DMS53 (cell line): Measurements from ENCODE around the gene ACOX3.
"Not testable (repeated sequence)": the region's sequence is repeated elsewhere in the genome, so short reads cannot be mapped to it uniquely, and the experiment has no call there.

Source experiments
- DNase-seq: peaks from one replicate; lab custom pipeline; 2025; lab: John Stamatoyannopoulos, UW

The ACOX3 gene

GRCh38 chr4:8440492-8441311, at the start of gene ACOX3, which contains the start of gene TRMT44:
TSS of gene ACOX3 (minus strand) at chr4:8440723. CDS start at chr4:8416521, 24,202 bp downstream.
TSS of gene TRMT44 (plus strand) at chr4:8440777. CDS start at chr4:8440823, 46 bp downstream.
- peak; percentile 96 for DNase-seq

- no peak for DNase-seq
These were observed 48.4 kb upstream of the ACOX3 start for GRCh38 chr4:8488791-8489369.

- not testable (repeated sequence) for DNase-seq
These were observed 46.1 kb upstream of the ACOX3 start for GRCh38 chr4:8486643-8487042.

GRCh38 chr4:8480221-8480620, 39.7 kb upstream of the ACOX3 start:
- DNase-seq = no peak

GRCh38 chr4:8478801-8479744, 38.5 kb upstream of the ACOX3 start:
- DNase-seq = no peak

- DNase-seq = no peak
These were observed 37.8 kb upstream of the ACOX3 start for GRCh38 chr4:8478371-8478770.

- DNase-seq = no peak
These were observed 37.2 kb upstream of the ACOX3 start for GRCh38 chr4:8477676-8478075.

- DNase-seq = no peak
These were observed 36.6 kb upstream of the ACOX3 start for GRCh38 chr4:8477095-8477635.

GRCh38 chr4:8475751-8476575, 35.4 kb upstream of the ACOX3 start:
- no peak for DNase-seq

- no peak for DNase-seq
These were observed 34.3 kb upstream of the ACOX3 start for GRCh38 chr4:8474856-8475255.

- DNase-seq = no peak
These were observed 33.5 kb upstream of the ACOX3 start for GRCh38 chr4:8473920-8474590.

GRCh38 chr4:8473198-8473919, 32.8 kb upstream of the ACOX3 start:
- no peak for DNase-seq

- no peak for DNase-seq
These were observed 32.2 kb upstream of the ACOX3 start for GRCh38 chr4:8472689-8473197.

- no peak for DNase-seq
These were observed 31.7 kb upstream of the ACOX3 start for GRCh38 chr4:8472158-8472688.

- DNase-seq = no peak
These were observed 30.8 kb upstream of the ACOX3 start for GRCh38 chr4:8471211-8471875.

- no peak for DNase-seq
These were observed 30.0 kb upstream of the ACOX3 start for GRCh38 chr4:8470451-8471024.

GRCh38 chr4:8469550-8469949, 29.0 kb upstream of the ACOX3 start:
- no peak for DNase-seq

GRCh38 chr4:8468746-8469535, 28.4 kb upstream of the ACOX3 start:
- peak; percentile 83 for DNase-seq
